HG03045 (cell line): ENCODE results near the gene TAF9.
A peak's percentile ranks its signal among the peaks of the same experiment; 100 is the strongest.
"Not testable (repeated sequence)": the region's sequence is repeated elsewhere in the genome, so short reads cannot be mapped to it uniquely, and the experiment has no call there.

Source experiments
- ATAC-seq: cut with Tn5 transposase; IDR thresholded peaks from one replicate; pipeline ENCODE4 v1.9.1; 2021; ENCODE audit warnings: mild to moderate bottlenecking, moderate library complexity; ENCODE audit not compliant: unreplicated experiment

TAF9 gene

DNA sequence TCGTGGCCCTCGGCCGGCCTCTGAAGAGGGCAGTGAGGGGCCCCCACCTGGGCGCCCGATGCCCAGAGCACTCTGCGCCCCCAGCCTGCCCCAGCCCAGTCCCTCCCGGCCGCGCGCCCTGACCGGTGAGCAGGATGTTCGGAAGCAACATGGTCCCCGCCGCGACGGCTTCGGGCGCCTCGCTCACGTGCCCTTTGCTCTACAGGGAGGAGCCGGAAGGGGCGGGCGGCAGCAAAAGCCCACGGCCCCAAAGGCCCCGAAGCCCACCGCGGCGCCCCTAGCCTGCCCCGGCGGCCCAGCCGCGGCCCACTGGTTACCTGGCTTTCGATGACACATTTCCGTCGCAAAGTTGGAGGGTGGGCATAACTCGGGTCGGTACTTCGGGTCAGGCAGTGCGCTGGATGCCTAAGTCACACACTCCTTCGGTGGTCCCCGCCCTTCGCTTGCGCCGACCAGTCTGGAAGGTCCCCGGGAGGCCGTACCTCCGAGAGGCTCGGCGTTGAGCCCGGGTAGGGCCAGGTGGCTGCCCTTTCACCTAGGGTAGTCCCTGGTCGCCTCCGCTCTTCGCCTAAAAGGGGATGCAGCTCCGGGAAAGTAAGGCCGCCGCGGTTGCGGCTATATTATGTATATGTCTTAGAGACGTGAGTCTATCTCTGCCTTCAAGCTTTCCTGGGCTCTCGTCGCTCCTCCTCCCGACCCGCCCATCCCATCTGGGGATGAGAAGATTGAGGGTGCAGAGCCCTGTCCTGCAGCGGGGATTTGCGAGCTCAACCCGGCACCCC is at the start of gene TAF9, which contains the start of the genes AK6 and RAD17:
Gene TAF9, minus strand, starts transcription at position 181 of the 782 bp plus-strand sequence. CDS start 3,783 bp downstream, outside the sequence.
Gene AK6, minus strand, starts transcription at position 181 of the 782 bp plus-strand sequence. Its CDS starts 30 bp downstream, at position 151.
Gene RAD17, plus strand, starts transcription at position 479 of the 782 bp plus-strand sequence. CDS start 2,391 bp downstream, outside the sequence.
- ATAC-seq, result peak; percentile 92

- no peak for ATAC-seq
Observed at GRCh38 chr5:69418554-69418953, 49.2 kb upstream of the TAF9 start.

DNA sequence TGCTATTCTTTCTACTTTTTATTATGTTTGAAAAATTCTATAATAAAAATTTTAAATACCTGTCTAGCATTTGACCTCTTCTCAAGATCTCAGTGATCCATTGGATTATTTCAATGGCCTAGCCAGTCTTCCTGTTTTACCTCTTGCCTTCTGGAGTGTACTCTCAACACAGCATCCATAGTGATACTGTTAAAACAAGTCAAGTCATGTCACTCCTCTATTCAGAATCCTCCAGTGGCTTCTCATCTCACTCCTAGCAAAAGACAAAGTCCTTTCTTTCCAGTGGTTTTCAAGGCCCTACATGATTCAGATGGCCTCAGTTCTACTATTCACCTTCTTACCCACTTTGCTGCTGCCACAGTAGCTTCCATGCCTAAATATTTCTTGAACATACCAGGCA is 47.4 kb upstream of the TAF9 start:
- no peak for ATAC-seq

GRCh38 chr5:69416180-69416579 is 46.9 kb upstream of the TAF9 start:
- no peak for ATAC-seq

GRCh38 chr5:69415584-69415958 is 46.3 kb upstream of the TAF9 start:
- no peak for ATAC-seq

DNA sequence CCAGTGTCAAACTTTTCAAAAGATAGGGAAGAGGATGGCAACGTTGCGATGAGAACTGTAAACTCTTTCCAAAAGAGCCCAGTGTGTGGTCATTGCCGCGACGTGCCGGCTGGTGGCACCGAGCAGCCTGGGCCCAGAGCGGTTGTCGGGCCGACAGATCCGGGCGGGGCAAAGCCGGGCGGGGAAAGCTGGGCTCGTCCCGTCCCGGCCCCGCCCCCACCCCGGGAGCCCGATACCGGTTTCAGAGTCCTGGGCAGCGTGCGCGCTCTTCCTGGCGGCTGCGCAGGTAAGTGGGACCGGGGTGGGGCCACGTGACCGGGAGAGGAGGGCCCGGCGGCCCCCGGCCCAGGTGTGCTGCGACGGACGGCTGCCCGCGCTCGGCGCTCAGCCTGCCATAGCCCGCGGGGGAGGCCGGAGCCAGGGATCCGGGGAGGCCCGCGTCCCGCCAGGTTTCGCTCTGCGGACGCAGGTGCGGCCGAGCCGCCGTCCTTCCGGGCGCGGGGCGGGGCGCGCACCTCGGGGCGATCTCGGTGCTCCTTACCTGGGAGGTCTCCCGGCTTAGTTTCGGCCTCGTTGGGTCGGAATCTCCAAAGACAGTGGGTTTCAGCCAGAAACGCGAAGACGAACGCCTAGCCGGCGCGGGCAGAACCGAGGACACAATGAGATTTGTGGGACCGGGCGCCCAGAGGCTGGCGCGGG is 45.7 kb upstream of the TAF9 start, which contains the start of gene MARVELD2:
Gene MARVELD2, plus strand, starts transcription at position 232 of the 699 bp plus-strand sequence. CDS start 4,270 bp downstream, outside the sequence.
- ATAC-seq, result peak; percentile 74

DNA sequence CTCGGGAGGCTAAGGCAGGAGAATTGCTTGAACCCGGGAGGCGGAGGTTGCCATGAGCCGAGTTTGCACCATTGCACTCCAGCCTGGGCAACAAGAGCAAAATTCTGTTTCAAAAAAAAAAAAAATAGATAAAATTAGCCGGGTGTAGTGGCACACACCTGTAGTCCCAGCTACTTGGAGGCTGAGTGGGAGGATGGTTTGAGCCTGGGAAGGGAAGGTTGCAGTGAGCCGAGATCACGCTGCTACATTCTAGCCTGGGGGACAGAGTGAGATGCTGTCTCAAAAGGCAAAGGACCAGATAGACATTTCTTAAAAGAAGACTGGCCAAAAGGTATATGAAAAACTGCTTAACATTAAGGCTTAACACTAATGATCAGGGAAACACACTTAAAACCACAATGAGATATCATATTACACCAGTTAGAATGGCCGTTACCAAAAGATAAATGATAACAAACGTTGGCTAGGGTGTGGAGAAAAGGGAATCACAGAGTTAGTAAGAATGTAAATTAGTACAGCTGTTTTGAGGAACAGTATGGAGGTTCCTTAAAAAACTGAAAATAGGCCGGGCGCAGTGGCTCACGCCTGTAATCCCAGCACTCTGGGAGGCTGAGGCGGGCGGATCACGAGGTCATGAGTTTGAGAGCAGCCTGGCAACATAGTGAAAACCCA is 35.5 kb upstream of the TAF9 start:
- no peak for ATAC-seq

DNA sequence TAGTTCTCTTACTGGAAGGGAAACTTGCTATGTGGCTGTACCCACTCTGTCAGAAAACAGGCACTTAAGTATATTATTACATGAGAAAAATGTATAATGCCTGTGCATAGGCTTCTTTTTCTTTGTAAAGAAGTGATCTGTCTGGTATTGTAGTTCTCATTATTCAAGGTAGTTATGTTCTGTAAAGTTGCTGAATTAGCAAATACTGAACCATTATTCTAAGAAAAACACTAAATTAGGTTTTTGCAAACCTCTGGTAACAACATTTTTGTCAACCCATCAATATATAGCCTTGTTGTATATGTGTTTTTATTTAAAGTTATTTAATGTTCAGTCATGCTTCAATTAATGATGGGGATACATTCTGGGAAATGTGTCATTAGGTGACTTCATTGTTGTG is 9.1 kb upstream of the TAF9 start:
- no peak for ATAC-seq

DNA sequence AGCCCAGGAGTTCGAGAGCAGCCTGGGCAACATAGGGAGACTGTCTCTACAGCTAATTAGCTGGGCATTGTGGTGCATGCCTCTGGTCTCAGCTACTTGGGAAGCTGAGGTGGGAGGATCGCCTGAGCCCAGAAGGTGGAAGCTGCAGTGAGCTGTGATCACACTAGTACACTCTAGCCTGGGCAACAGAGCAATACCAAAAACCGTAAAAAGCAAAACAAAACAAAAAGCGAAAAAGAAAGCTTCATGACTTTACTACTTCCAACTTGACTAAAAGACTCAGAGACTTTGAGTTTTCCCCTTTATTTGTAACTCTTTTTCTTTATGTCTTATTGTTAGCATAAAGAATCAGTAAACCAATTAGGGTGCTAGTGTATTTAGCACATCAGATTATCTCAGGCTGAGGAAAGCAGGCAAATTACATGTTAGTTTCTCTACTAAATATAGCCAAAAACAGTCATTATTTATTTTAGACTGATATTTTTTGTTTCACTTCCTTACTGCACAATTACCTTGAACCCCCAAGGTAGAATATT is 5.7 kb upstream of the TAF9 start:
- peak; percentile 69 for ATAC-seq

GRCh38 chr5:69372394-69372793 is 3.1 kb upstream of the TAF9 start:
- ATAC-seq, result no peak

DNA sequence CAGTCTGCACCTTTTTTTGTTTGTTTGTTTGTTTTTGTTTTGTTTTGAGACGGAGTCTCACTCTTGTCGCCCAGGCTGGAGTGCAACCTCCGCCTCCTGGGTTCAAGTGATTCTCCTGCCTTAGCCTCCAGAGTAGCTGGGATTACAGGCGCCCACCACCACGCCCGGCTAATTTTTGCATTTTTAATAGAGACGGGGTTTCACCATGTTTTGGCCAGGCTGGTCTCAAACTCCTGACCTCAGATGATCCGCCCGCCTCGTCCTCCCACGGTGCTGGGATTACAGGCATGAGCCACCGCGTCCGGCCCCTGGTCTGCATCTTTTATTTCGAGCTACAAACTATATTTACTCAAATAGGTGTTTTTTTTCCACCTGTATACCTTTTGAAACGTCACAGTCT is 1.0 kb upstream of the TAF9 start:
- ATAC-seq, result not testable (repeated sequence)

DNA sequence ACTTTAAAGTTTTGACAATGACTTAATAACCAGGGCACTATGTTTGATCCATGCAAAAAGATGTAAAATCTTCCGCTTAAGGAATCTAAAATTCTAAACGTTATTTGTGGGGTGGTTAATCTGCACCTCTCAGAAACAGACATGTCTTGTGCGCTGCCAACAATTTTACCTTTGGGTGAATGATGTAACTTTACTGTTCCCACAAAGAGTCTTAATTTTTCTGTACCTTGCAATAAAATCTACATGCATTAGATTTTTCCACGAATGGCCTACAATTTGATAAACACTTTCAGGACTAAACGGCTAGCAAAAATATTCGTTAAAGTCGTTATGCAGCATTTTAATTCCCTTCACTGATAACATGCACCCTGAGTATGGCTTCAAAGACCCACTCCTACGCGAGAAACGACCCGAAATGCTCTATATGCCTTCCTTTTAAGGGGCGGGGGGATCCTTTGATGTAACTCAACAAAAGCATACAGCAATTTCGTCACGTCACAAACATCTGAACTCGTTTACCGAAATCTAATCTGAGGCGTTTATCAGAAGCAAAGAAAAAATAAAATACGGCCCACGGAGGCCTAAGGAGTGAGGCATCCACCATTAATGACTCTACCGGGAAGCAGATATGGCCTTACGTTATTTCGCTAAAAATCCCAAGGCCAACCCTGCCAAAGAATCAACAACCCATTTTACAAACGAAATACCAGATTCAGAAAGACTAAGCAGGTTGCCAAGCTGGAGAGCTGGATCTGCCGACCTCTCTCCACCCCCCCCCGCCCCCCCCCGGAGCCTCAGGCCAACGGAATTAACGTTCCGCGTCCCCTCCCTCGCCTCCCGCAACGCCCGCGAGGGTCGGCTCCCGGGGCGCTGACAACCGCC is 621 bp downstream of the TAF9 start:
- peak; percentile 0 for ATAC-seq

GRCh38 chr5:69367697-69368279 is 1.5 kb downstream of the TAF9 start:
- ATAC-seq, result no peak

GRCh38 chr5:69364850-69365249 is 4.5 kb downstream of the TAF9 start:
- no peak for ATAC-seq

- no peak for ATAC-seq
Observed at GRCh38 chr5:69364414-69364813, 4.9 kb downstream of the TAF9 start.

GRCh38 chr5:69360442-69360841 is 8.9 kb downstream of the TAF9 start:
- no peak for ATAC-seq

GRCh38 chr5:69359699-69360098 is 9.6 kb downstream of the TAF9 start:
- no peak for ATAC-seq

DNA sequence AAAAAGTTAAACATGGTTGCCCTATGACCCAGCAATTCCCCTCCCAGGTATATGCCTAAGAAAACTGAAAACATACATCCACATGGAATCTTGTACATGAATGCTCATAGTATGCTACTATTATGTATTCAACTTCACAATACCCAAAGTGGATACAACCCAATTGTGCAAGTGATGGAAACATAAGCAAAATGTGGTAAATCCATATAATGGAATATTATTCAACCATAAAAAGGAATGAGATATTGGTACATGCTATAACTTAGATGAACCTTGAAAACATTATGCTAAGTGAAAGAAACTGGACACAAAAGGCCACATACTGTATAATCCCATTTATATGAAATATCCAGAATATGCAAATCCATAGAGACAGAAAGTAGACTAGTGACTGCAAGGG is 18.7 kb downstream of the TAF9 start:
- no peak for ATAC-seq

DNA sequence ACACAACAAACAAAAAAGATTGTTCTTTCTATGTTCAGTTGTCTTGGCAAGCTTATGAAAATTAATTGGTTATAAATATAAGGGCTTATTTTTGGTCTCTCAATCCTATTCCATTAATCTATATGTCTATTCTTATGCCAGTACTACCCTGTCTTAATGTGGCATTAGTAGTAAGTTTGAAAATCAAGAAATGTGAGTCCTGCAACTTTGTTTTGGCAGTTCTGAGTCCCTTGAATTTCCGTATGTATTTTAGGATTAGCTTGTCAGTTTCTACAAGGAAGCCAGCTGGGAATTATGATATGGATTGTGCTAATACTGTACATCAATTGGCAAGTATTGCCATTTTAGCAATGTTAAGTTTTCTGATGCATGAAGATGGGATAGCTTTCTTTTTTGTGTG is 26.2 kb downstream of the TAF9 start:
- no peak for ATAC-seq
